Fibroblast of villous mesenchyme (primary cell): ENCODE measurements around the gene SYNRG. TPM values are rescaled to one million over a fixed set of nuclear protein-coding genes. Genes with fewer than 3 reads are reported as not detected.
"Not testable (repeated sequence)": the region's sequence is repeated elsewhere in the genome, so short reads cannot be mapped to it uniquely, and the experiment has no call there.

Source experiments
- DNase-seq: peaks from one replicate; pipeline ENCODE4 v3.0.0-alpha.2; 2010; ENCODE audit warnings: low read depth
- H3K4me3 ChIP-seq: 2 replicates; pipeline ENCODE4 v1.5.1; 2011; ENCODE audit warnings: low read depth, mild to moderate bottlenecking, low read length
- total RNA-seq: library from RNA; depleted of rRNA; stranded (reverse); fragments of >200 nt; gene quantifications from 2 replicates; pipeline ENCODE4 v1.2.3, GENCODE V29; 2012
- TF ChIP-seq, protein P1 (sequence below): IDR thresholded peaks from 2 replicates; pipeline ENCODE4 v1.5.1; 2012; ENCODE audit warnings: low read depth, mild to moderate bottlenecking, low read length; ENCODE audit not compliant: insufficient read depth

Gene SYNRG
- total RNA-seq, 1 donor: 22.5 TPM

DNA sequence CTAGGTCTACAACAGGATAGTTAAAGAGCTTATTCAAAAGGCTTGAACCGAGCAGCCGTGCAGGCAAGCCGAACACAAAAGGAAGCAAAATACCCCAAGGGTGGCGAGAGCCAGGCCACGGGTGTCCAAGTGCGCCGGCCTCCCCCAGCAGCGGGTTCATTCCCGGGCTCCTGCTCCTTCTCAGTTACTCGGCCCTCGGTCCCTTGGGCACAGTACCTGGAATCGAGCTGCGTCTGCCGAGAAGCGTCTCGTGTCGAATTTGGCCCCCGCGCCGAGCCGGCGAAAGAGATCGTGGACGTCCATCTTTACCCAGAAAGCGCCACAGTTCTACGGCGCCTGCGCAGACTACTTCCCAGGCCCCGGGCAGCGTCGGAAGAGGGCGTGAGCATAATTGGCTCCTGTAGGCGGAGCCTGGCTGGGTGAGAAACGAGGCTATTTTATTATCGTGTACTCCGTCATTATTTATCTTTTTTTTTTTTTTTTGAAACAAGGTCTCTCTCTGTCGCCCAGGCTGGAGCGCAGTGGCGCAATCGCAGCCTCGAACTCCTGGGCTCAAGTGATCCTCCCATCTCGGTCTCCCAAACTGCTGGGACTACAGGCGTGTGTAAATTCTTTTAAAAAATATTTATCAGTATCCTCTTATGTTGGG is 34.0 kb upstream of the SYNRG start, which contains the start of gene DDX52:
TSS of gene DDX52 (minus strand) at position 329 of the 649 bp plus-strand sequence. CDS start at position 303, 26 bp downstream.
- peak within 1 kb of the TSS; percentile 93 for H3K4me3 ChIP-seq
- DNase-seq: peak; percentile 94
- TF ChIP-seq, protein P1, sequence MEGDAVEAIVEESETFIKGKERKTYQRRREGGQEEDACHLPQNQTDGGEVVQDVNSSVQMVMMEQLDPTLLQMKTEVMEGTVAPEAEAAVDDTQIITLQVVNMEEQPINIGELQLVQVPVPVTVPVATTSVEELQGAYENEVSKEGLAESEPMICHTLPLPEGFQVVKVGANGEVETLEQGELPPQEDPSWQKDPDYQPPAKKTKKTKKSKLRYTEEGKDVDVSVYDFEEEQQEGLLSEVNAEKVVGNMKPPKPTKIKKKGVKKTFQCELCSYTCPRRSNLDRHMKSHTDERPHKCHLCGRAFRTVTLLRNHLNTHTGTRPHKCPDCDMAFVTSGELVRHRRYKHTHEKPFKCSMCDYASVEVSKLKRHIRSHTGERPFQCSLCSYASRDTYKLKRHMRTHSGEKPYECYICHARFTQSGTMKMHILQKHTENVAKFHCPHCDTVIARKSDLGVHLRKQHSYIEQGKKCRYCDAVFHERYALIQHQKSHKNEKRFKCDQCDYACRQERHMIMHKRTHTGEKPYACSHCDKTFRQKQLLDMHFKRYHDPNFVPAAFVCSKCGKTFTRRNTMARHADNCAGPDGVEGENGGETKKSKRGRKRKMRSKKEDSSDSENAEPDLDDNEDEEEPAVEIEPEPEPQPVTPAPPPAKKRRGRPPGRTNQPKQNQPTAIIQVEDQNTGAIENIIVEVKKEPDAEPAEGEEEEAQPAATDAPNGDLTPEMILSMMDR: no peak

DNA sequence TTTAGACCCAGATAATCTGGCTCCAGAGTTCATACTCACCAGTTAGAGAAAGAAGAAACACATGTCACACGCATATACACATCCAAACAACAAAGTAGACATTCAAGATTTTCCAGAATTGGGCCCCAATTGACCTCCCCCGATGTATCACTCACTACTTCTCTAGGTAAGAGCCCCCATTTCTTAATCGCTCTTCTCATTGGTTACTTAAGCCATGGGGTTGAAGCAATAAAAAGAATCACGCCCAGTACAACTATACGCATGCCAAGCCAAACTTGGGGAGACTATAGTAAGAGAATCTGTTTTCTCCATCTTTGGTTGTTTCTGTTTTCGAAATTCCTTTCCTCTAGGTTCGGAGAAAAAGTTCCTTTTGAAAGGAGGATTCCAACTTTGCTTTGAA is 33.5 kb upstream of the SYNRG start:
- H3K4me3 ChIP-seq: peak overlapping the region; percentile 93
- peak; percentile 44 for DNase-seq
- TF ChIP-seq, protein P1: no peak

- no peak for DNase-seq
- H3K4me3 ChIP-seq: no peak overlapping the region
- TF ChIP-seq, protein P1: no peak
These were observed 30.8 kb upstream of the SYNRG start for GRCh38 chr17:37640015-37640414.

DNA sequence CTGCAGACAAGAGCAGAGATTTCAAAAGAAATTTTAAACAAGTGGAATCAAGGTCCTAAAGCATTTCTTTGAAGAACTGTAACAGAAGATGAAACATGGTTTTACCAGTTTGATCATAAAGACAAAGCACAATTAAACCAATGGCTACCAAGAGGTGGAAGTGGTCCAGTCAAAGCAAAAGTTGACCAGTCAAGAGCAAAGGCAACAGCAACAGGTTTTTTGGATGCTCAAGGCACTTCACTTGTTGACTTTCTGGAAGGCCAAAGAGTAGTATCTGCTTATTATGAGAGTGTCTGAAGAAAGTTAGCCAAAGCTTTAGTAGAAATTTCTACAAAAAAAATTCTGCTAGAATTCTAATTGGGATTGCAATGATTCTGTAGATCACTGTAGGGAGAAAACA is 28.7 kb upstream of the SYNRG start:
- TF ChIP-seq, protein P1: no peak
- no peak for DNase-seq
- no peak overlapping the region for H3K4me3 ChIP-seq

DNA sequence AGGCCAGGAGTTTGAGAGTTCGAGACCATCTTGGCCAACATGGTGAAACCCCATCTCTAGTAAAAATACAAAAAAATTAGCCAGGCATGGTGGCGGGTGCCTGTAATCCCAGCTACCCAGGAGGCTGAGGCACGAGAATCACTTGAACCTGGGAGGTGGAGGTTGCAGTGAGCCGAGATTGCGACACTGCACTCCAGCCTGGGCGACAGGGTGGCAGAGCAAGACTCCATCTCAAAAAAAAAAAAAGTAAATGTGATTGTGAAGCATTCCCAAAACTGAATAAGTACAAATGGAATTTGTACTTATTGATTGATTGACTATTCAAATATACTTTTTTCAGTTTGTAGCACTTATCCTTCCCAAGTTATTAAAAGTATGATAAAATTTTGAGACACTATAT is 7.2 kb upstream of the SYNRG start:
- not testable (repeated sequence) for H3K4me3 ChIP-seq, DNase-seq

- no peak overlapping the region for H3K4me3 ChIP-seq
- TF ChIP-seq, protein P1: no peak
- DNase-seq: no peak
These were observed 5.6 kb upstream of the SYNRG start for GRCh38 chr17:37614823-37615222.

- no peak overlapping the region for H3K4me3 ChIP-seq
- TF ChIP-seq, protein P1: no peak
- peak; percentile 41 for DNase-seq
These were observed 5.2 kb upstream of the SYNRG start for GRCh38 chr17:37614391-37614790.
